B cell (primary cell): ENCODE results near the gene TCF15. TPM values are rescaled to one million over a fixed set of nuclear protein-coding genes. Genes with fewer than 3 reads are reported as not detected.

Experiments
- ATAC-seq: fragments of 200-7000 bp; cut with Tn5 transposase; one replicate; pipeline ENCODE4 v1.10.0; 2021; ENCODE audit warnings: low read depth, mild to moderate bottlenecking, moderate number of reproducible peaks, moderate library complexity
- CTCF ChIA-PET: fragments of 350-600 bp; sonication (Branson Sonifier 250); formaldehyde crosslinking; loops from one replicate; lab custom pipeline; 2021; ENCODE audit warnings: antibody characterized with exemption, inconsistent platforms; lab: Charles Lee
- POLR2A ChIA-PET: fragments of 350-600 bp; sonication (Branson Sonifier 250); formaldehyde crosslinking; loops from one replicate; lab custom pipeline; 2021; ENCODE audit warnings: antibody characterized with exemption; lab: Charles Lee
- DNase-seq: peaks from one replicate; pipeline ENCODE4 v3.0.0; 2013
- H2AFZ ChIP-seq: 2 replicates; pipeline ENCODE4 v1.6.1; 2012; ENCODE audit warnings: mild to moderate bottlenecking, low read depth, low read length; ENCODE audit not compliant: insufficient read depth, poor library complexity, severe bottlenecking
- H3K27ac ChIP-seq, 2 donors: 1 replicate in 1 of 2; 2 replicates in 1 of 2; pipeline ENCODE4 v1.5.1; 2012 to 2013; ENCODE audit warnings: low read length in 2 of 2, mild to moderate bottlenecking in 2 of 2, moderate library complexity in 1 of 2
- H3K27me3 ChIP-seq, 4 experiments: fragments of 200-600 bp in 1 of 4; sonication (generic) in 1 of 4; replicated peaks in 1 of 4; 1 replicate in 2 of 4; 2 replicates in 2 of 4; pipeline versions ENCODE4 v1.6.1 to v1.7.0; 2013 to 2016; ENCODE audit warnings: low read length in 3 of 4, mild to moderate bottlenecking in 2 of 4, mixed read lengths in 1 of 4, moderate library complexity in 1 of 4; ENCODE audit not compliant: insufficient read depth in 4 of 4, control insufficient read depth in 3 of 4; ENCODE audit errors: control extremely low read depth in 1 of 4
- H3K36me3 ChIP-seq, 2 experiments: replicated peaks in 1 of 2; 1 replicate in 1 of 2; 2 replicates in 1 of 2; pipeline versions ENCODE4 v1.6.1 to v1.7.1; 2013; ENCODE audit warnings: low read length in 1 of 2; ENCODE audit not compliant: insufficient read depth in 2 of 2, control insufficient read depth in 1 of 2; ENCODE audit errors: control extremely low read depth in 1 of 2, extremely low read depth in 1 of 2
- H3K4me1 ChIP-seq, 2 donors: fragments of 200-600 bp in 1 of 2; sonication (generic) in 1 of 2; 1 replicate in 1 of 2; 2 replicates in 1 of 2; pipeline versions ENCODE4 v1.5.1 to v1.6.1; 2013 to 2017; ENCODE audit warnings: low read length in 2 of 2; ENCODE audit not compliant: control insufficient read depth in 2 of 2, insufficient read depth in 2 of 2
- H3K4me2 ChIP-seq: replicated peaks from 2 replicates; pipeline ENCODE3; 2012; ENCODE audit warnings: mild to moderate bottlenecking, low read depth, low read length; ENCODE audit not compliant: poor library complexity, severe bottlenecking
- H3K4me3 ChIP-seq, 5 experiments: fragments of 200-600 bp in 1 of 5; sonication (generic) in 1 of 5; 1 replicate in 3 of 5; 2 replicates in 2 of 5; pipeline versions ENCODE4 v1.5.1 to v1.7.0; 2011 to 2016; ENCODE audit warnings: low read length in 4 of 5, mild to moderate bottlenecking in 4 of 5, low read depth in 2 of 5, control low read depth in 1 of 5, moderate library complexity in 1 of 5; ENCODE audit not compliant: insufficient read depth in 1 of 5; ENCODE audit errors: control extremely low read depth in 1 of 5, extremely low read depth in 1 of 5
- H3K79me2 ChIP-seq: fragments of 200-600 bp; sonication (generic); one replicate; pipeline ENCODE4 v1.6.0; 2016; ENCODE audit warnings: low read length; ENCODE audit not compliant: control insufficient read depth, insufficient read depth
- H3K9ac ChIP-seq: fragments of 200-600 bp; sonication (generic); 2 replicates; pipeline ENCODE4 v1.6.1; 2017; ENCODE audit warnings: mild to moderate bottlenecking, low read length, moderate library complexity
- H3K9me3 ChIP-seq, 3 donors: one replicate each; pipeline versions ENCODE4 v1.6.1 to v1.7.1; 2013; ENCODE audit warnings: low read length in 2 of 3; ENCODE audit not compliant: control insufficient read depth in 2 of 3, insufficient read depth in 1 of 3; ENCODE audit errors: control extremely low read depth in 1 of 3
- H4K20me1 ChIP-seq: 2 replicates; pipeline ENCODE4 v1.6.0; 2012; ENCODE audit warnings: mild to moderate bottlenecking, low read length; ENCODE audit not compliant: insufficient read depth, control insufficient read depth, poor library complexity, severe bottlenecking
- H3K27ac Mint-ChIP-seq: one replicate; pipeline ENCODE4 v1.8.0; 2021; ENCODE audit warnings: mixed read lengths
- H3K27me3 Mint-ChIP-seq: one replicate; pipeline ENCODE4 v1.8.0; 2021; ENCODE audit warnings: mixed read lengths
- H3K4me1 Mint-ChIP-seq: one replicate; pipeline ENCODE4 v1.8.0; 2021; ENCODE audit warnings: mixed read lengths
- H3K4me3 Mint-ChIP-seq: one replicate; pipeline ENCODE4 v1.8.0; 2021; ENCODE audit warnings: mixed read lengths
- H3K9me3 Mint-ChIP-seq: one replicate; pipeline ENCODE4 v1.8.0; 2022; ENCODE audit warnings: mixed read lengths; ENCODE audit not compliant: insufficient read depth
- EZH2 ChIP-seq: IDR thresholded peaks from 2 replicates; pipeline ENCODE4 v1.6.1; 2012; ENCODE audit warnings: borderline replicate concordance, low read depth, mild to moderate bottlenecking, moderate library complexity, low read length; ENCODE audit not compliant: insufficient read depth, poor library complexity, severe bottlenecking
- WGBS: methylation state at CpG from one replicate; pipeline ENCODE4 v1.1.5; 2013; ENCODE audit warnings: missing lambda C conversion rate; ENCODE audit not compliant: insufficient coverage; 5-methylcytosine and 5-hydroxymethylcytosine counted together
- intact Hi-C: fragments of 100-400 bp; cut with micrococcal nuclease; formaldehyde crosslinking; loops from one replicate; pipeline ENCODE4 v1.10.0; 2022
- polyA plus RNA-seq: library from polyadenylated mRNA; depleted of rRNA; stranded (reverse); fragments of >200 nt; gene quantifications from 2 replicates; pipeline ENCODE4 v1.2.3, GENCODE V29; 2012
- total RNA-seq, 2 donors: library from RNA; stranded (reverse); fragments of 120-200 nt in 1 of 2; gene quantifications; 1 replicate in 1 of 2; 2 replicates in 1 of 2; pipeline versions ENCODE4 v1.2.3 to v1.2.4, GENCODE V29; 2013 to 2022
- TF ChIP-seq, protein P1 (sequence below): fragments of 200-600 bp; IDR thresholded peaks from one replicate; pipeline ENCODE4 v1.8.0; 2022; ENCODE audit warnings: antibody characterized with exemption, mild to moderate bottlenecking

The TCF15 gene
- total and polyA plus RNA-seq, 2 donors (not counting 1 experiment from before 2014, with no cell fraction given) = not detected

DNA sequence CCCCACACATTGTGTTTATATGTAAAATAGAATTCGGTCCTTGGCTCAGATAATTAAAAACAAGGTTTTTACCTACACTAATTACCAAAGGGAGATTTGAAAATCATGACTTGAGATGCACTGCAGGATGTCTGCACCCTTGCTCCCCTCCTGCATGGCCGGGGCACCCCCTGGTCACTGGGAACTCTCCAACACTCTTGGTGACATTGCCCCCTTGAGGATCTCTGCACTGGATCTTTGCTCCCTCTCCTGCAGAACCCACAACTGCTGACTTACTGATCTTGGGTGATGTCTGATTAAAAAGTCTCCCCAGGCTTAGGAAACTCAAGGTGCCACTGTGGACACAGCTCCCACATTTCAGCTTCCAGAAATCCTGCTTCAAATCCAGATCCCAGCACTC is 49.4 kb downstream of the TCF15 start:
- CTCF ChIA-PET = interaction anchor here (0.8 to 1.9 kb wide), 3 partner anchors 85 to 178 kb away, joined by 3 to 7 read pairs (median 4); no protein-coding TSS in a partner anchor
- Mint-ChIP-seq H3K9me3 (no peaks in the 10 kb centered on the region), H3K27ac (no peak overlapping the region), H3K4me1 (no peaks in the 10 kb centered on the region), H3K27me3 (peaks cover 15% of the 10 kb centered on the region), H3K4me3 (no peak overlapping the region)
- WGBS = 0% methylated on average over 1 of the region's 2 CpGs
- ATAC-seq = no peak
- no peaks in the 10 kb centered on the region for H3K36me3 ChIP-seq
- intact Hi-C loops = loop anchor here (1.0 to 2.0 kb wide), 2 partner anchors 85 to 178 kb away; no protein-coding TSS in a partner anchor
- no peaks in the 10 kb centered on the region for H3K79me2 ChIP-seq
- H2AFZ ChIP-seq = no peak overlapping the region
- TF ChIP-seq, protein P1, sequence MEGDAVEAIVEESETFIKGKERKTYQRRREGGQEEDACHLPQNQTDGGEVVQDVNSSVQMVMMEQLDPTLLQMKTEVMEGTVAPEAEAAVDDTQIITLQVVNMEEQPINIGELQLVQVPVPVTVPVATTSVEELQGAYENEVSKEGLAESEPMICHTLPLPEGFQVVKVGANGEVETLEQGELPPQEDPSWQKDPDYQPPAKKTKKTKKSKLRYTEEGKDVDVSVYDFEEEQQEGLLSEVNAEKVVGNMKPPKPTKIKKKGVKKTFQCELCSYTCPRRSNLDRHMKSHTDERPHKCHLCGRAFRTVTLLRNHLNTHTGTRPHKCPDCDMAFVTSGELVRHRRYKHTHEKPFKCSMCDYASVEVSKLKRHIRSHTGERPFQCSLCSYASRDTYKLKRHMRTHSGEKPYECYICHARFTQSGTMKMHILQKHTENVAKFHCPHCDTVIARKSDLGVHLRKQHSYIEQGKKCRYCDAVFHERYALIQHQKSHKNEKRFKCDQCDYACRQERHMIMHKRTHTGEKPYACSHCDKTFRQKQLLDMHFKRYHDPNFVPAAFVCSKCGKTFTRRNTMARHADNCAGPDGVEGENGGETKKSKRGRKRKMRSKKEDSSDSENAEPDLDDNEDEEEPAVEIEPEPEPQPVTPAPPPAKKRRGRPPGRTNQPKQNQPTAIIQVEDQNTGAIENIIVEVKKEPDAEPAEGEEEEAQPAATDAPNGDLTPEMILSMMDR = no peak
- no peaks in the 10 kb centered on the region for H4K20me1 ChIP-seq
- H3K4me2 ChIP-seq = no peak overlapping the region
- POLR2A ChIA-PET = no interaction called here
- H3K27ac ChIP-seq = no peak overlapping the region
- H3K4me3 ChIP-seq = no peak overlapping the region
- peaks cover 0 to 2% of the 10 kb centered on the region in 2 donors for H3K4me1 ChIP-seq
- no peak for DNase-seq
- no peak overlapping the region for H3K9ac ChIP-seq
- H3K27me3 ChIP-seq = peaks cover 0 to 7% (median 2%) of the 10 kb centered on the region in 4 experiments
- no peaks in the 10 kb centered on the region for H3K9me3 ChIP-seq

GRCh38 chr20:558117-558516 is 52.0 kb downstream of the TCF15 start:
- Histone ChIP-seq H3K79me2 (no peaks in the 10 kb centered on the region), H3K9me3 (no peaks in the 10 kb centered on the region), H2AFZ (no peak overlapping the region), H3K4me2 (no peak overlapping the region), H3K4me1 (peaks cover 0 to 2% of the 10 kb centered on the region in 2 donors), H3K27ac (no peak overlapping the region), H3K9ac (no peak overlapping the region), H3K4me3 (no peak overlapping the region), H4K20me1 (no peaks in the 10 kb centered on the region), H3K27me3 (peaks cover 0 to 18% (median 14%) of the 10 kb centered on the region in 4 experiments), H3K36me3 (no peaks in the 10 kb centered on the region)
- Mint-ChIP-seq H3K9me3 (no peaks in the 10 kb centered on the region), H3K27ac (no peak overlapping the region), H3K4me1 (no peaks in the 10 kb centered on the region), H3K4me3 (no peak overlapping the region), H3K27me3 (peaks cover 34% of the 10 kb centered on the region)
- 100% methylated on average over 1 of the region's 3 CpGs for WGBS
- DNase-seq (no peak), ATAC-seq (no peak)
- CTCF ChIA-PET = no interaction called here
- POLR2A ChIA-PET = interaction anchor here (0.6 kb wide), 1 partner anchor 10 kb away, joined by 3 read pairs; no protein-coding TSS in a partner anchor
- intact Hi-C loops = no loop called here
- TF ChIP-seq EZH2 = no peak
- TF ChIP-seq, protein P1 = no peak
